IMR-90 (cell line): ENCODE measurements around the gene TAGLN2. TPM values are rescaled to one million over a fixed set of nuclear protein-coding genes. Genes with fewer than 3 reads are reported as not detected.

Source experiments
- ATAC-seq: fragments of 200-7000 bp; cut with Tn5 transposase; 2 replicates; pipeline ENCODE4 v1.9.1; 2020; ENCODE audit warnings: low read depth, mild to moderate bottlenecking, moderate library complexity
- BruUV-seq: library from RNA; stranded (reverse); fragments of 400-500 nt; replicated peaks from 2 replicates; lab custom pipeline; 2021; lab: Mats Ljungman, UMichigan
- CTCF ChIA-PET: fragments of 300-600 bp; formaldehyde crosslinking; extraction: SDS; loops from one replicate; lab custom pipeline; 2021; ENCODE audit warnings: antibody characterized with exemption; lab: Yijun Ruan, JAX
- POLR2A ChIA-PET: fragments of 300-600 bp; sonication (Branson Sonifier 250); formaldehyde crosslinking; loops from one replicate; lab custom pipeline; 2022; ENCODE audit warnings: antibody characterized with exemption; ENCODE audit not compliant: unreplicated experiment; lab: Charles Lee
- DNase-seq: peaks from one replicate; pipeline ENCODE4 v3.0.0; 2013
- H2AFZ ChIP-seq: replicated peaks from 2 replicates; pipeline ENCODE3; 2013; ENCODE audit warnings: low read length, mild to moderate bottlenecking; ENCODE audit not compliant: poor library complexity
- H2AK5ac ChIP-seq: 2 replicates; pipeline ENCODE4 v1.6.1; 2013; ENCODE audit warnings: low read depth, low read length, inconsistent platforms
- H2AK9ac ChIP-seq: replicated peaks from 2 replicates; pipeline ENCODE3; 2013; ENCODE audit warnings: mild to moderate bottlenecking, low read depth, low read length, moderate library complexity; ENCODE audit not compliant: poor library complexity
- H2BK120ac ChIP-seq: 2 replicates; pipeline ENCODE4 v1.6.1; 2013; ENCODE audit warnings: low read depth, low read length, inconsistent platforms
- H2BK15ac ChIP-seq: 3 replicates; pipeline ENCODE4 v1.6.1; 2013; ENCODE audit warnings: low read depth, low read length, inconsistent platforms
- H2BK20ac ChIP-seq: 2 replicates; pipeline ENCODE4 v1.6.1; 2013; ENCODE audit warnings: low read depth, mild to moderate bottlenecking, inconsistent platforms, low read length, moderate library complexity
- H2BK5ac ChIP-seq: 2 replicates; pipeline ENCODE4 v1.6.1; 2013; ENCODE audit warnings: mild to moderate bottlenecking, low read depth, low read length, inconsistent platforms; ENCODE audit not compliant: poor library complexity, severe bottlenecking
- H3K14ac ChIP-seq: replicated peaks from 2 replicates; pipeline ENCODE4 v1.6.1; 2013; ENCODE audit warnings: low read depth, low read length, inconsistent platforms
- H3K18ac ChIP-seq: 2 replicates; pipeline ENCODE4 v1.6.1; 2013; ENCODE audit warnings: low read depth, low read length, control low read depth
- H3K23ac ChIP-seq: 2 replicates; pipeline ENCODE4 v1.6.1; 2013; ENCODE audit warnings: low read depth, low read length, inconsistent platforms
- H3K27ac ChIP-seq: 2 replicates; pipeline ENCODE4 v1.5.1; 2013; ENCODE audit warnings: mild to moderate bottlenecking, control low read depth, low read length; ENCODE audit not compliant: insufficient read depth
- H3K27me3 ChIP-seq: 2 replicates; pipeline ENCODE4 v1.6.1; 2013; ENCODE audit warnings: low read length; ENCODE audit not compliant: control insufficient read depth, insufficient read depth
- H3K36me3 ChIP-seq: 2 replicates; pipeline ENCODE4 v1.6.1; 2013; ENCODE audit warnings: low read length, mixed read lengths; ENCODE audit not compliant: control insufficient read depth, insufficient read depth
- H3K4ac ChIP-seq: 2 replicates; pipeline ENCODE4 v1.6.1; 2013; ENCODE audit warnings: low read depth, low read length, inconsistent platforms
- H3K4me1 ChIP-seq: 2 replicates; pipeline ENCODE4 v1.6.1; 2013; ENCODE audit warnings: low read length, mixed read lengths; ENCODE audit not compliant: control insufficient read depth, insufficient read depth
- H3K4me2 ChIP-seq: 2 replicates; pipeline ENCODE4 v1.6.1; 2013; ENCODE audit warnings: low read depth, mild to moderate bottlenecking, control low read depth, low read length, moderate library complexity
- H3K4me3 ChIP-seq: 2 replicates; pipeline ENCODE4 v1.5.1; 2013; ENCODE audit warnings: low read depth, mild to moderate bottlenecking, control low read depth, low read length, moderate library complexity; ENCODE audit not compliant: insufficient read depth
- H3K56ac ChIP-seq: 2 replicates; pipeline ENCODE4 v1.6.1; 2013; ENCODE audit warnings: low read length, inconsistent platforms; ENCODE audit not compliant: insufficient read depth; ENCODE audit errors: extremely low read depth
- H3K79me1 ChIP-seq, 2 experiments: 2 replicates each; pipeline ENCODE4 v1.6.1; 2013; ENCODE audit warnings: low read length in 2 of 2, inconsistent platforms in 1 of 2, low read depth in 1 of 2
- H3K9ac ChIP-seq: 2 replicates; pipeline ENCODE4 v1.6.1; 2013; ENCODE audit warnings: low read depth, low read length, control low read depth
- H3K9me1 ChIP-seq: 2 replicates; pipeline ENCODE4 v1.6.1; 2013; ENCODE audit warnings: low read length, inconsistent platforms; ENCODE audit not compliant: insufficient read depth
- H3K9me3 ChIP-seq: 2 replicates; pipeline ENCODE4 v1.6.1; 2013; ENCODE audit warnings: low read length; ENCODE audit not compliant: control insufficient read depth, insufficient read depth
- H4K20me1 ChIP-seq: 2 replicates; pipeline ENCODE4 v1.6.1; 2013; ENCODE audit warnings: low read length, inconsistent platforms; ENCODE audit not compliant: insufficient read depth
- H4K5ac ChIP-seq: 2 replicates; pipeline ENCODE4 v1.6.1; 2013; ENCODE audit warnings: mild to moderate bottlenecking, low read depth, low read length, control low read depth
- H4K8ac ChIP-seq, 2 experiments: 2 replicates each; pipeline ENCODE4 v1.6.1; 2013; ENCODE audit warnings: low read depth in 2 of 2, low read length in 2 of 2, control low read depth in 1 of 2, inconsistent platforms in 1 of 2
- H4K91ac ChIP-seq: 2 replicates; pipeline ENCODE4 v1.6.1; 2013; ENCODE audit warnings: low read depth, low read length, inconsistent platforms; ENCODE audit not compliant: insufficient read depth
- CHD1 ChIP-seq: IDR thresholded peaks from 2 replicates; pipeline ENCODE4 v1.6.1; 2012; ENCODE audit warnings: low read depth, low read length, improper control_type of control experiment
- MAZ ChIP-seq: IDR thresholded peaks from 2 replicates; pipeline ENCODE4 v1.6.1; 2012; ENCODE audit warnings: low read depth, mild to moderate bottlenecking, low read length, improper control_type of control experiment, moderate library complexity, borderline replicate concordance
- MXI1 ChIP-seq: IDR thresholded peaks from 2 replicates; pipeline ENCODE4 v1.6.1; 2012; ENCODE audit warnings: low read depth, mild to moderate bottlenecking, low read length, moderate library complexity, borderline replicate concordance
- NFE2L2 ChIP-seq: fragments of 150-350 bp; IDR thresholded peaks from 2 replicates; pipeline ENCODE4 v1.6.1; 2016; ENCODE audit warnings: low read depth, mild to moderate bottlenecking, low read length
- RAD21 ChIP-seq: IDR thresholded peaks from 2 replicates; pipeline ENCODE4 v1.6.1; 2012; ENCODE audit warnings: low read length, improper control_type of control experiment
- WGBS, 2 experiments: methylation state at CpG; one replicate each; pipeline versions ENCODE4 v1.1.5 to v1.1.7; 2013; ENCODE audit warnings: missing lambda C conversion rate in 2 of 2; ENCODE audit not compliant: insufficient read length in 1 of 2; ENCODE audit errors: extremely low coverage in 2 of 2; 5-methylcytosine and 5-hydroxymethylcytosine counted together
- dilution Hi-C: fragments of 300-500 bp; cut with HindIII; formaldehyde crosslinking; loops from one replicate; pipeline ENCODE4 v1.14.3; 2018; ENCODE audit warnings: low sequenced_read_pairs; ENCODE audit not compliant: unreplicated experiment
- in situ Hi-C: fragments of 300-500 bp; cut with MboI; formaldehyde crosslinking; loops from 3 replicates; pipeline ENCODE4 v1.14.3; 2019; ENCODE audit warnings: low sequenced_read_pairs, inconsistent platforms, mixed read lengths
- intact Hi-C: fragments of 100-400 bp; cut with micrococcal nuclease; formaldehyde crosslinking; loops from 2 replicates; pipeline ENCODE4 v1.10.0; 2022
- polyA plus RNA-seq, 3 experiments: library from polyadenylated mRNA; depleted of rRNA; stranded (reverse); fragments of >200 nt; gene quantifications; 2 replicates each; pipeline ENCODE4 v1.2.3, GENCODE V29; 2012; ENCODE audit warnings: low replicate concordance in 1 of 3
- total RNA-seq: library from RNA; depleted of rRNA; stranded (reverse); fragments of >200 nt; gene quantifications from 2 replicates; pipeline ENCODE4 v1.2.3, GENCODE V29; 2012
- TF ChIP-seq, protein P1 (sequence below): conservative IDR thresholded peaks from 2 replicates; pipeline ENCODE4 v1.5.1; 2012; ENCODE audit warnings: mild to moderate bottlenecking, low read depth, low read length, improper control_type of control experiment
- TF ChIP-seq, protein P2 (sequence below): fragments of 150-350 bp; IDR thresholded peaks from 2 replicates; pipeline ENCODE4 v1.6.1; 2017; ENCODE audit warnings: mild to moderate bottlenecking, antibody characterized with exemption, low read length, low read depth

TAGLN2 gene
- total and polyA plus RNA-seq, 2 of the 4 experiments (the other 2 are of a cell fraction), result 440 to 634 TPM

DNA sequence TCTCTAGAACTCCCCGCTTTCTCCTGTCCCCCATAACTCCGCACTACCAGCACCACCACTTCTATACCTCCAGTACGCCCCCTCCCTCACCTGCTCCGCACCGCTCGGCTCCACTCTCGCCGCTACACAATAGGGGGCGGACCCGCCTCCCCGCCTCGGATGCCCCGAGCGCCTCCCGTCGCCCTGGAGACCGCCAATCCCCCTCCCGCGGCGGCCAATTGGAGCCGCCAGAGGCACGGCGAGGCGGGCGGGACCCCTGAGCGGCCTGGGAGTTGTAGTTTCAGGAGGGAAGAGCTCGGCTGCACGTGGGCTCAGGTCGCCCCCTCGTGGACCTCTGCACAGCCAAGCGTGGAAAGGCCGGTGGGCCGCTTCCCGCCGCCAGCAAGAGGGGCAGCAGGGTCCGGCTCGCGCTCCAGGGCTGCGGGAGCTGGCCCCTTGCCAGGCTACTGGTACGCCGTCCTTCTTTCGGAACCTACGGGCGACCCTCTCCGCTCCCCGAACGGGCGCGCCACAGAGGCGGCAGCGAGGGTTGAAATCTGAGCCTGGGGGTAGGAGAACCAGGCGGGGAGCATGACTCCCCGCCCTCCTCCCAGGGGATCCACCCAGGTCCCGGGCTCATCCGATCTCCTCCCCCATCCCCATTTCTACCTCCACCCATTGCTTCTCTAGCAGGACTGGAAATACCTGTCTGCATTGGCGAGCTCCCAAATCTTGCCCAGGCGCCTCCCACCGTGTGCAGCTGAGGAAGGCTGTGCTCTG is 20.4 kb upstream of the TAGLN2 start, which contains the start of gene IGSF9:
Gene IGSF9 (minus strand): TSS at position 131 of the 759 bp plus-strand sequence. CDS start 2,159 bp downstream, outside the sequence.
- H2BK15ac ChIP-seq, result no peak within 1 kb of the TSS
- no peak within 1 kb of the TSS for H2BK5ac ChIP-seq
- H3K56ac ChIP-seq, result no peak within 1 kb of the TSS
- no TSS peak for BruUV-seq
- TF ChIP-seq CHD1, result no peak
- 0 out of 2 replicates have a peak, but pooled peaks have one; percentile 37 for TF ChIP-seq MAZ
- TF ChIP-seq RAD21, result peak; percentile 42
- TF ChIP-seq, protein P1, sequence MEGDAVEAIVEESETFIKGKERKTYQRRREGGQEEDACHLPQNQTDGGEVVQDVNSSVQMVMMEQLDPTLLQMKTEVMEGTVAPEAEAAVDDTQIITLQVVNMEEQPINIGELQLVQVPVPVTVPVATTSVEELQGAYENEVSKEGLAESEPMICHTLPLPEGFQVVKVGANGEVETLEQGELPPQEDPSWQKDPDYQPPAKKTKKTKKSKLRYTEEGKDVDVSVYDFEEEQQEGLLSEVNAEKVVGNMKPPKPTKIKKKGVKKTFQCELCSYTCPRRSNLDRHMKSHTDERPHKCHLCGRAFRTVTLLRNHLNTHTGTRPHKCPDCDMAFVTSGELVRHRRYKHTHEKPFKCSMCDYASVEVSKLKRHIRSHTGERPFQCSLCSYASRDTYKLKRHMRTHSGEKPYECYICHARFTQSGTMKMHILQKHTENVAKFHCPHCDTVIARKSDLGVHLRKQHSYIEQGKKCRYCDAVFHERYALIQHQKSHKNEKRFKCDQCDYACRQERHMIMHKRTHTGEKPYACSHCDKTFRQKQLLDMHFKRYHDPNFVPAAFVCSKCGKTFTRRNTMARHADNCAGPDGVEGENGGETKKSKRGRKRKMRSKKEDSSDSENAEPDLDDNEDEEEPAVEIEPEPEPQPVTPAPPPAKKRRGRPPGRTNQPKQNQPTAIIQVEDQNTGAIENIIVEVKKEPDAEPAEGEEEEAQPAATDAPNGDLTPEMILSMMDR, result peak; percentile 39
- TF ChIP-seq, protein P2, sequence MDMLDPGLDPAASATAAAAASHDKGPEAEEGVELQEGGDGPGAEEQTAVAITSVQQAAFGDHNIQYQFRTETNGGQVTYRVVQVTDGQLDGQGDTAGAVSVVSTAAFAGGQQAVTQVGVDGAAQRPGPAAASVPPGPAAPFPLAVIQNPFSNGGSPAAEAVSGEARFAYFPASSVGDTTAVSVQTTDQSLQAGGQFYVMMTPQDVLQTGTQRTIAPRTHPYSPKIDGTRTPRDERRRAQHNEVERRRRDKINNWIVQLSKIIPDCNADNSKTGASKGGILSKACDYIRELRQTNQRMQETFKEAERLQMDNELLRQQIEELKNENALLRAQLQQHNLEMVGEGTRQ, result peak; percentile 51
- TF ChIP-seq NFE2L2, result no peak
- TF ChIP-seq MXI1, result peak; percentile 22; the same call in 1 of the 2 replicates
- peak within 1 kb of the TSS; percentile 42 for H2AK9ac ChIP-seq
- H3K18ac ChIP-seq, result no peak within 1 kb of the TSS
- H2AK5ac ChIP-seq, result no peak within 1 kb of the TSS
- H3K14ac ChIP-seq, result no peak within 1 kb of the TSS
- no peaks in the 10 kb centered on the region for H3K36me3 ChIP-seq
- CTCF ChIA-PET, result interaction anchor here (0.6 kb wide), 1 partner anchor 14 kb away, joined by 3 read pairs; no protein-coding TSS in a partner anchor
- H4K20me1 ChIP-seq, result no peaks in the 10 kb centered on the region
- no peak within 1 kb of the TSS for H4K8ac ChIP-seq
- H3K9ac ChIP-seq, result no peak within 1 kb of the TSS
- ATAC-seq (peak; percentile 96), DNase-seq (peak; percentile 49)
- no peaks in the 10 kb centered on the region for H3K9me1 ChIP-seq
- no peak within 1 kb of the TSS for H4K91ac ChIP-seq
- H3K4me3 ChIP-seq, result peak within 1 kb of the TSS; percentile 34
- 0% methylated on average over 16 of the region's 58 CpGs; no CpG with 5 or more reads in 1 of the 2 experiments for WGBS, 2 experiments
- no peak within 1 kb of the TSS for H4K5ac ChIP-seq
- no peak within 1 kb of the TSS for H3K4ac ChIP-seq
- no peak within 1 kb of the TSS for H2BK20ac ChIP-seq
- in situ Hi-C loops, result no loop called here
- peaks cover 61% of the 10 kb centered on the region for H3K27me3 ChIP-seq
- peak within 1 kb of the TSS; percentile 79 for H2AFZ ChIP-seq
- peak within 1 kb of the TSS; percentile 70 for H3K4me2 ChIP-seq
- intact Hi-C loops, result loop anchor here (2.0 to 10.0 kb wide), 2 partner anchors 61 to 429 kb away; no protein-coding TSS in a partner anchor
- no peak within 1 kb of the TSS for H3K23ac ChIP-seq
- POLR2A ChIA-PET, result no interaction called here
- no peak within 1 kb of the TSS for H2BK120ac ChIP-seq
- no peaks in the 10 kb centered on the region for H3K79me1 ChIP-seq
- dilution Hi-C loops, result no loop called here
- H3K9me3 ChIP-seq, result no peaks in the 10 kb centered on the region
- H3K4me1 ChIP-seq, result no peaks in the 10 kb centered on the region; the same call in 1 of the 2 replicates
- H3K27ac ChIP-seq, result no peak within 1 kb of the TSS
